Mammary epithelial cell (primary cell): ENCODE results near the gene PELI2.

Experiments used
- EZH2 ChIP-seq: IDR thresholded peaks from 2 replicates; pipeline ENCODE4 v1.6.1; 2012; ENCODE audit warnings: low read length, inconsistent platforms, borderline replicate concordance
- TF ChIP-seq, protein P1 (sequence below), 2 donors: IDR thresholded peaks in 1 of 2; conservative IDR thresholded peaks in 1 of 2; 2 replicates each; pipeline ENCODE4 v1.5.1; 2011 to 2012; ENCODE audit warnings: inconsistent platforms in 2 of 2, low read length in 2 of 2, mild to moderate bottlenecking in 2 of 2, control low read depth in 1 of 2, low read depth in 1 of 2; ENCODE audit not compliant: insufficient read depth in 1 of 2; ENCODE audit errors: extremely low read depth in 1 of 2

GRCh38 chr14:56340932-56341331, 222.7 kb downstream of the PELI2 start:
- TF ChIP-seq, protein P1, sequence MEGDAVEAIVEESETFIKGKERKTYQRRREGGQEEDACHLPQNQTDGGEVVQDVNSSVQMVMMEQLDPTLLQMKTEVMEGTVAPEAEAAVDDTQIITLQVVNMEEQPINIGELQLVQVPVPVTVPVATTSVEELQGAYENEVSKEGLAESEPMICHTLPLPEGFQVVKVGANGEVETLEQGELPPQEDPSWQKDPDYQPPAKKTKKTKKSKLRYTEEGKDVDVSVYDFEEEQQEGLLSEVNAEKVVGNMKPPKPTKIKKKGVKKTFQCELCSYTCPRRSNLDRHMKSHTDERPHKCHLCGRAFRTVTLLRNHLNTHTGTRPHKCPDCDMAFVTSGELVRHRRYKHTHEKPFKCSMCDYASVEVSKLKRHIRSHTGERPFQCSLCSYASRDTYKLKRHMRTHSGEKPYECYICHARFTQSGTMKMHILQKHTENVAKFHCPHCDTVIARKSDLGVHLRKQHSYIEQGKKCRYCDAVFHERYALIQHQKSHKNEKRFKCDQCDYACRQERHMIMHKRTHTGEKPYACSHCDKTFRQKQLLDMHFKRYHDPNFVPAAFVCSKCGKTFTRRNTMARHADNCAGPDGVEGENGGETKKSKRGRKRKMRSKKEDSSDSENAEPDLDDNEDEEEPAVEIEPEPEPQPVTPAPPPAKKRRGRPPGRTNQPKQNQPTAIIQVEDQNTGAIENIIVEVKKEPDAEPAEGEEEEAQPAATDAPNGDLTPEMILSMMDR (conservative IDR thresholded peaks at IDR 0.05 in 1 of 2, IDR thresholded peaks at IDR 0.05 in 1 of 2; ENCODE audit: extremely low read depth in 1 of 2, insufficient read depth in 1 of 2, low read depth in 1 of 2, low read length in 2 of 2): no peak
- TF ChIP-seq EZH2: no peak
